A172 (cell line): ENCODE data around the gene PLCB1. TPM values are rescaled to one million over a fixed set of nuclear protein-coding genes. Genes with fewer than 3 reads are reported as not detected.
"Not testable (repeated sequence)": the region's sequence is repeated elsewhere in the genome, so short reads cannot be mapped to it uniquely, and the experiment has no call there.

Source experiments
- DNase-seq: peaks from one replicate; pipeline ENCODE4 v3.0.0-alpha.2; 2015; ENCODE audit warnings: low spot score
- total RNA-seq: library from RNA; depleted of rRNA; stranded (reverse); fragments of >200 nt; shearing (Covaris generic); gene quantifications from 2 replicates; pipeline ENCODE4 v1.2.3, GENCODE V29; 2014

Gene PLCB1
- total RNA-seq, 1 experiment from 2014 or later: 0.43 TPM

DNA sequence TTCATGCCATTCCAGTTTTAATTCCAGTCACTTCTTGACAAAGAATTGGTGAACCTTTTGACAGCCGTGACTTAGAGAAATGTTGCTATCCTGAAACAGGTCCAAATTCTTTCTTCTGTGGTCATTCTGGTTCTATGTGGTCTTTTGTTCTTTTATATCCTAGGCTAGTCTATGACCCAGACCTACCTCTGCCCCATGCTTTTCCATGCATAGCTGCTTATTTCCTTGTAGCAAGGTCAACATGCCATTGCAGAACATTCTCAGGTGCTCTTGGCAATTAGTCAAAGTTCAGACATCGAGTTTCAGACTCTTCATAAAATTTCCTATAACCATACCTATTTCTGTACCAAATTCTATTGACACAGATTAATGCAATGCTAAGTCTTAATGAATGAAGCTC lies 202.6 kb downstream of the PLCB1 start:
- DNase-seq: no peak

DNA sequence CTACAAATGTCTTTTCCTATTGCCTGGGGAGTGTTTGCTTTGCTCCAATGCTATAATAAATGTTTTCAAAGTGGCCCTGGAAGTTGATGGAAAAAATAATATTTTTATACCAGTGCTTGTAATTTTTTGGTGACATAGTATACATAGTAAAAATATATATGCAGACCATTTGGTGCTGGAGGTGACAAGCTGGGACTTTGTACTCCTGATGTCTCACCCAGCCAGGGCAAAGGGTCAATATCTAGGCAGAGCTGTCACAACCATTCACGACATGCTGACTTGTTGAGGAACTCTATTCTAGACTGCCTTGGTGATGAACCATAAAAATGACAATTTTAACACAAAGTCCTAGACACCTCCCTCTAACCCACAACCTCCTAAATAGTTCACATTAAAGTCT lies 203.0 kb downstream of the PLCB1 start:
- DNase-seq: no peak

DNA sequence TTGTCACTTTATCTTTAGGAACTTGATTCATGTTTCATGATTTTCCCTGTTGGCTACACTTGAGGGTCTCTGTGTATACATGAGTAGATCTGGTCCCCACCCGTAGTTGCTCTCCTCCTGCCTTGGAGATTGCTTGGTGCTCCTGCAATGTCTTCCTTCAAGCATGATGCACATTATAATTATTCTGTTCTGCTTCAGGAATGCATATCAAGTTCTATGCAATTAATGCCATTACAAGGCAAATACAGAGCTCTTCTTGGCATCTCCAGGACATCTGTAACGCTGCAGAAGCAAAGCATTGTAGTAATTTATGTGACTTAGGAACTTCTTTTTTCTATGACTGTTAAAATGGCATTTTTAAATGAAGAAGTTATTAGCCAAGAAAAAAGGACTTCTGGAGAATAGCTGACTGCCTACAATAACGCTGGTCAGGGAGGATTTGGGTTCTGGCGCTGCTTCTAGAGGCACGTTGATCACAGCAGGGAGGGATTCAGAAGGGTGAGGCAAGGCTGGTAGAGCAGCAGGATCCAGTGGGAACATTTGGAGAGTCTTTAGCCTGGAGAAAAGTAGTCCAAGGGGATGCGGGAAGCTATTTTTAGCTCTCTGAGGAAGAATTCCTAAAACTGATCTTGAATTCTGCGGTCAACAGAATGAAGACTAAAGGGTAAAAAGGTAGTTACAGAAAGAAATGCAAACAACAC lies 203.6 kb downstream of the PLCB1 start:
- DNase-seq: no peak

DNA sequence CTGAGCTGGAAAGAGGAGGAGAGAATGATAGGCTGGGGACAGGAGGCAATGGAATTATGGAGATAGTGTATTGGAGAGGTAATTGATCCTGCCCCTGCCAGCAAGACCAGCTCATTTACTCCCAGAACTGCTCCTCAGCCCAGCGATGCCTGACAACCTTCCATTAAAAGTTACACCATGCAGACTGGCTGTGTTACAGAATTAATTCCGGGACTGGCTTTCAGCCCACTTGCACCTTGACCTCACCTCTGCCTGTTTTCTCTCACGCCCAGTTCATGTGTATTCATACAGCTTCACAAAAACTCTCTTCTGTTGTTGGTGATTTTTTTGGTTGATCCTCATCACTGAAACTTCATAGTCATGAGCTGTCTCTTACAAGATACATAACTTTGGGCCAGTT lies 207.3 kb downstream of the PLCB1 start:
- no peak for DNase-seq

DNA sequence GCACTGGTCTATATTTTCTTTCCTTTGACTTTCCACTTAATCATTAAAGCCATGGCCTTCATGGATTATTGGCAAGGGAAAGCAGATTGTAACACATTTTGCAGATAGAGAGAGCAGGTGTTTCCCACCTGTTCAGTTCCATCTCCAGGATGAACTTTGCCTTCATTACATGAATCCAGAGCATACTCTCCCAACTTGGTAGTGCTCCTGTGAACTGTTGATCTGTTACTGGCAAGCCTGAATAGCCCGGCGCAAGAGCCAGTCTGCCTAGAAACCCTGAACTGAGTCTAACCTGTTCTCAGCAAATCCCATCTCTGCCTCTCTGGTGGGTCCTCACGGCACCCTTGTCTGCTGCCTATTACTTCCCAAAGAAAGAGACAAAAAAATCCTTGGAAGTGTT lies 210.3 kb downstream of the PLCB1 start:
- no peak for DNase-seq

DNA sequence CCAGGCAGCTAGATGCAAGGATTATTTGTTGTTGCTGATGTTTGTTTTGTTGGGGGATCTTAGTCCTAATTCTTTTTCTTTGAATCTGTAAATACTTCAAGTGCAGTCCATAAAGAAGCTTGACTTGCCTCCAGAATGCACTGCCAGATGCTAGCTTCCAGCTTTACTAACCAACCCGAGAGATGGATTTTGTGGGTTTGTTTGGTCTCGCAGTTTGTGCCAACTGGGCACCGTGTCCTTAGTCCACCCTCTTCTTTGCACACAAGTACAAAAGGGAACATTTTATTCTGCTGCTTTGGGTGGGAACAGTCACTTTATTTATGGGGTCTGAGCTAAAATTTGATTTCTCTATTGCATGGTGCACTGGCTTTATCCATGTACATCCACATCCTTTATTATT lies 212.0 kb downstream of the PLCB1 start:
- no peak for DNase-seq

DNA sequence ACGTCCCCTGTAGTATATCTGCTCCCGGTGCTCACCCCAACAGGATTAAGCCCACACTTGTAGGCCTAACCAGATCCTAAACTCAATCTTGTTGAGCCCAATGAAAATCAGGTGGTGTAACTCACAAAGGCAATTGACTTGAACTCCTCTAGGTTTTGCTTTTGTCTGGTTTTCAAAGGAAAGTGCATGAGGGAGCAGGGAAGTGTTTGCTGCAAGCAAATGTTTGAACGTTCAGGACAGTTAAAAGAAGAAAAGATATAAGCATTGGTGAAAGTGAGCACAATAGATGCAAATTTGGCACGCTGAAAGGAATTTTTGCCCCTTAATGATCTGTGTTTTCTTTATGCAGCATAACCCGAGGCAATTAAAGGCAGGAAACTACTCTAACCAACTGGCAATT lies 212.6 kb downstream of the PLCB1 start:
- no peak for DNase-seq

DNA sequence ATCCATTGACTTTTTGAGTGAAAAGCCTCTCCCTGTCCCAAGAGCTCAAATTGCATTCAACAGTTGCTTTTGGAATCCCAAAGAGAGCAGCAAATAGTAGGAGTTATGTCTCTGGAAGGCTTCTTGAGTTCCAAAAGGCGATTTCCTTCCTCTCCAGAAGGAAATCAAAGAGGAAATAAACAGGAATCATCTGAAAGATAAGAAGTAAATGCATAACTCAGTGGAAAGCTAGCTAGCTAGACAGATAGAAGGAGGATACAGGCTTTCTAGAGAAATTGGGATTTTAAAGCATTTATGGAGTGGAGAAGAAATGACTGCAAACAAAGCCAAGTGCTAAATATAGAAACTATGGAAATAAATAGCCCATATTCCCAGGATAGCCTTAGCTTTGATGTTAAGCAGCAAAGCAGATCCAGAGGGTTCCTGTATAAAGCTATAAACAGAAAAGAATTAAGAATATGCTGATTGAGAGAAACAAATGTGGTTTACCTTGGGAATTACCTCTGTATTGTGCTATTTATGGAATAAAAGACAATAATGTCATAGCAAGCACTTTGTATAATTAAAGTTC lies 214.7 kb downstream of the PLCB1 start:
- no peak for DNase-seq

DNA sequence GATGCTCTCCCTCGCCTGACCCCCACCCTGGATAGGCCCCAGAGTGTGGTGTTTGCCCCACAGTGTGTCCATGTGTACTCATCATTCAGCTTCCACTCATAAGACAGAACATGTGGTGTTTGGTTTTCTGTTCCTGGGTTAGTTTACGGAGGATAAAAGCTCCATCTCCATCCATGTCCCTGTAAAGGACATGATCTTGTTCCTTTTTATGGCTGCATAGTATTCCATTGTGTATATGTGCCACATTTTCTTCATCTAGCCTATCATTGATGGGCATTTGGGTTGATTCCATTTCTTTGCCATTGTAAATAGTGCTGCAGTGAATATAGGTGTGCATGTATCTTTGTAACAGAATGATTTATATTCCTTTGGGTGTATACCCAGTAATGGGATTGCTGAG lies 218.2 kb downstream of the PLCB1 start:
- DNase-seq: not testable (repeated sequence)

DNA sequence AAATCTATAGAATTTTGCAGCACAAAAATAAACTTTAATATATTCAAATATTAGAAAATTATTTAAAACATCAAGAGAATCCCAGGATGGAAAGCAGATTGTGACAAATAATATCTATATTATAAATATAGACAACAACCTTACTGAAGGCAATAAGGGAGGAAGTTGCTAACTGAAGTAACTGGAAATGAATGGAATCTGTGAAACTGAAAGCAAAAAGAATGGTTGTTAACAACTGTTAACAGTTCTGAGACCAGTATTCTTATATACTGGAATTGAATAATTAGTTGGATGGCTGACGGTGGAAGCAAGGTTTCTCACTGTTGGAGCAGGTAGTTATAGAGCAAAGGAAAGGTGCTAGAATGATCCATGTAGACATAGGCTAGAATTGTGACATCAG lies 220.4 kb downstream of the PLCB1 start:
- DNase-seq: no peak

DNA sequence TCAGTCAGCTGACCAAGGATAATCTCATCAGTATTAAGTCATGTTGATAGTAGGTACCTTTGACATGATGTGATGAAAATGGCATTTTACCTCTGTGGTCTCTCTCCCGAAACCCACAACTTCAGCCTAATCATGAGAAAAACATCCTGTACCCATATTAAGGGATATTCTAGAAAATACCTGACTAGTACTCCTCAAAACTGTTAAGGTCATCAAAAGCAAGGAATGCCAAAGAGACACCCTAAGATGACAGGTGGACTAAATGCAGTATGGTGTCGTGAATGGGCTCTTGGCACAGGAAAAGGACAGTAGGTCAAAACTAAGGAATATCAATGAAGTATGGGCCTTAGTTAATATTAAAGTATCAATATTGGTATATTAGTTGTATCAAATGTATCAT lies 221.4 kb downstream of the PLCB1 start:
- DNase-seq: no peak

DNA sequence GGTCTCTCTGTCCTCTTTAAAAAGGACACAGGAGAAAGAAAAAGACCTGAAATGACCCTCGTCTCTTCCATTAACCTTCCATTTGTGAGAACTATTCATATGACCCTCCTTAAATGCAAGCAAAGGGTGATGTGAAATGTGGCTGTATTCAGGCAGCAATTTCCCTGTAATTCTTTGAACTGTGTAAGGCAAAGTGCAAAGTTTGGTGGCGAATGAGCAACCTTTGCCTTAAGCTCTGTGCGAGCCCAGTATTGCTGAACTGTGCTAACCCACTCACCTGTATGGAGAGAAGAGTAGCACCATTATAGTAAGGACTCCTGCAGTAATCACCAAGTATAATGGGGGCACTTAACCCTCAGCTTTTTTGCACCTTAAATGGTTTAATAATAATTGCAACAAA lies 223.4 kb downstream of the PLCB1 start:
- DNase-seq: no peak

DNA sequence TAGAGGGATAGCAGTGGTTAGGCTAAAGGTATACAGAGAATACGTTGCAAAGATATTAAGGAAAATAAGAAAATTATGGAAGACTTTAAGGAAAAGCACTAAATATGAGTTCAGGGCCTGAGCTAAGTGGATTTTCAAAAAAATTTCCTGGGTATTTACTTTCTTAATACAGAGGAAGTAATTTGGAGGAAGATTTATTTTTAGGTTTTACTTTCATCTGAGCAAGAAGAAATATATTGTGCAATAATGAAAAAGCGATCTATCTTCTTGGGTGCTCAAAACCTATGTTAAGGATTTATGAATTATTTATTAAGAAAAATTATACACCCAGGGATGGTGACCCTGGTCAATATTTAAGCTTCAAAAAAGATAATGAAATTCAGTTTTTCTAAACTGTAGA lies 224.7 kb downstream of the PLCB1 start:
- no peak for DNase-seq

DNA sequence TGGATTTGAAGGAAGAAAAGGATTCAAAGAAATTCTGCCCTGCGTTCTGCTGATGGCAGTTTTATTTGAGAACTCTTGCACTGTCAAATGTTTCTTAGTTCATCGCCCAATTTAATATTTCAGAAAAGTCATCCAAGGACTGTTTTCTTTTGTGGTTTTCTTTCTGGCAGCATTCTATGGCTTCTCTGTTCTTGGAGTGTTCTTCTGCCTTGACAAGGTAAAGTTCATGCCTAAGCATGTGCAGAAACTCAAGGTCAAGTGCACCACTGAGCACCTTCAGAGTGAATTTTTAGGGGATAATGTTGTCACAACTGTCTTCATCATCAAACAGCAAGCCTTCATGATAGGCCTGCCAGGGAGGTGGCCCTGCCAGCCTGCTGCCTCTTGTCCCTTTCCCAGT lies 225.6 kb downstream of the PLCB1 start:
- DNase-seq: no peak

DNA sequence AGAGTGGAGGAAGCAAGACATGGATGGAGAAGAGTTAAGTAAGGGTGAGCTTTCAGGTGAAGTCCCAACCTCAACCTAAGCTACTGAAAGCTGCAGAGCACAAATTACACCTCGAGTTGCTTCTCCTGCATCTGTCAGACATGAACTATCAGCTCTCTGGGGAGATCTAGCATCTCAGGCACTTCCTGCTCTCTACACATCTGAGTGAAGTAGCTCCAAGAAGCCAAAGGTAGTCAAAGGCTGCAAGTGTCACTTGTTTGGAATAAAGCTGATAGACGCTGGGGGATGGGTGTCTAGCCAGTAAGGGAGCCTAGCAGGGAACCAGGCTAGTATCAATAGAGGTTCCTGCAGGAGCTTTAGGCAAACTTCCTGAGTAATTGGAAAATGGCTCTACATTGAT lies 228.0 kb downstream of the PLCB1 start:
- no peak for DNase-seq

DNA sequence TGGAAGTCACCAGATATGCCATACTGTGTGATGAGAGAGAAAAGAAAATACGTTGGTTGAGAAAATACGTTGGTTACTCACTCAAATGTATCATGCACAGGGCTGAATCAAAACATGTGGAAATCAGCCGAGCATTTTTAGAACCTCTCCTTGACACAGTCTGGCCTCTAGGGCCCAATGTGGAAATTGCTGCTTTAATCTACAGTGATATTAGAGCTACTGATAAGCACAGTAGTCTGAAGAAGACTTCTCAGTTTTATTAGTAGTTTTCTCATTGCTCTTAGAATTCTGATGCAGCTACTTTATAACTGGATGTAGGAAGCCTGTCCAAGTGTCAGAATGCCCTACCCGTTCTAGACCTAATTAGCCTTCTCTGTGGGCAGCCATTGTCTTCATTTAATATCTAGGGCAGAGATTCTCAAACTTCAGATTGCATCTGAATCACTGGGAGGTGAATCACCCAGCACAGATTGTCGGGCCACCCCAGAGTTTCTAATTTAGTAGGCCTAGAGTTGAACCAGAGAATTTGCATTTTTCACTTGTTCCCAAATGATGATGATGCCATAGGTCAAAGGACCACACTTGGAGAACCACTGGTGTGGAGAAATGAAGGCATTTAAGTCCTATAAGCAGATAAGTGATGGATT lies 229.1 kb downstream of the PLCB1 start:
- DNase-seq: no peak

DNA sequence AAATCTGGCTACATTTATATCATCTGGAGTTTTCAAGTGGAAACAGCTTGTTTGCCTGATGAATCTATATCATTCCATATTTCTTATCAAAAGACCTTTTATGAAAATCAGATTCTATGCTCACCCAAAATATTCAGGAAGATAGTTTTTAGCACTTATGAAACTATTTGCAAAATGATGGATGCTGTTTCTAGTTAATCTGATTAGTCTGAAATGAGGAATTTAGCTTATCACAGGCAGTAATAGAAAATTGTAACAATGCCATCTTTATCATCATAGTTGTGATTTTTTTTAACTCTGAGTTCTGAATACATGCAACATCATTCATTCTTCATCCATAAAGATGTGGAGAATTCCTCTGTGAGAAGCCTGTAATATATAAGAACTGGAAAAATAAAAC lies 229.7 kb downstream of the PLCB1 start:
- no peak for DNase-seq

DNA sequence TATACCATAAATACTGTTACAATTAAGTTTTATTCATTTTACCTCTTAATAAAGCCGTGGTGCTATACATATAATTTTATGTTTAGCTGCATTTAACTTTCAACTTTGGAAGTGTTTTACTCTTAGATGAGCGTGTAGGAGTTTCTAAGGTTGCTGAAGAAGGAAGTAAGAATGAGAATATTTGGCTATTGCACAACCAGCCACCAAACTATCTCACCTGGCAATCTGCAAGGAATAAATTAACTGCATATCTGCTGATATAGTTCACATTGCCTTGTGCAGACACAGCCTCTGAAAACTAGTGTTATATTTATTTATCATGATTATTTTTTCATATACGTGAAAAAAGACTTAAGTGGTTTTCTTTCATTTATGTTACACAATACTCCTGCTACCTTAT lies 230.4 kb downstream of the PLCB1 start:
- no peak for DNase-seq

DNA sequence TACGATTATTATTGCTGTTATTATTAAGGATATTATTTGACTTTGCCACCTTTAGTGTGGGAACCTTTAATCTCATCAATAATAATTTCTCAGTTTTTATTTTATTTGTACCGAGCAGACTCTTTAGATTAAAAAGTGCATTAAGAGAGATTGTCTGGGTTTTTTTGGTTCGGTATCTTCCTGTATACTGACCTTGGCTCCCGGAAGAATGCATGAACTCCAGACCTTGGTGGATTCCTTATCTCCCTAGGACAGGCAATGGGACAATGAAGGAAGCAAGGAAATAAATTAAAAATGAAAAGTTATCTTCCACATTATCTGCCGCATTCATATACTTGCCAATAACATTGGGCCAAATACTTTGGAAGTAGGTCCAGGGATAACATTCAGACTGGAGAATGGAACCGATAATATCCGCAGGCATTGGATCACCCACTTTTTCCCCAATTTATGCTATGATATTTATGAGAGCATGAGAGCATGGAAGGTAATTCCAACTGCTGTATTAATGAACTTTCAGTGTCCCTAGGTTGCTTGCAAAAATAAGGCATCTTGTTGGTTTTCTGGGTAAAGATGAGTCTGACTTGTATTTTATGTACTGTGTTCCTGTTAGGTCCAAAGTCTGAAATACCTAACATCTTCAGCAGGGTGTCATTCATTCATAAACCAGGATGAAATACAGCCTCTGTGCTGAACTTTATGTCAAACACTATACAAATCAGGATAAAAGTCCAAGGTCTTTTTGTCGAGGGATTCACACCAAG lies 232.1 kb downstream of the PLCB1 start:
- DNase-seq: no peak

DNA sequence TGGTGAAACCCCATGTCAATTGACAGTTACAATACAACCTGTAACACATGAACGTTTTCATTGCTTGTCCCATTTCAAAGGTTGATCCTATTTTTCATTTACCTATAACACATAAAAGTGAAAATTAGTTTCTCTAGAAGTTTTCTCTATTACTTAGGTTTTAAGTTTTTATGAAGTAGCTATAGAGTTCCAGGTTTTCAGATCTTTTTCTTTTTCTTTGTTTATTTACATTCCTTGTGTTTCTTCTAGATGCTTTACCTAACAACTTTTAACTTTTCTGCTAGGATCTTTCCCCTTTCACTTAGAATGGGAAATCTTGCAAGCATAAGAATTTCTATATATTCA lies 232.6 kb downstream of the PLCB1 start:
- DNase-seq: no peak

DNA sequence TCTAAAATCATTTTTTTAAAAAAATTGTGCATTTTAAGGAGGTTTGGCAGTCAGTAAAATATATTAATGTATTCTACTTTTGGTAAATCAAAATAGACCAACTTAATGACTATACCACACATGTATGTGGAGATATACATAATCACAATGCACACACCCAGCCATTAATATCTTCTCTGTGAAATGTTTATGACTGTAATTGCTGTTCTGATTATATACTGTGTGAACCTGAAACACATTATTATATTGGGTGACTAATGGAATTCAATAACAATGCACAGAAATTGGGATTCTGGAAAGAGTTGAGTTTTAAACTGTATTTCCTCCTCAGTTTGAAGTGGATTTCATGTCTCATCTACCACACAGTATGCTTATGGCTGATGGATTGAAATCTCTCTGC lies 233.6 kb downstream of the PLCB1 start:
- DNase-seq: no peak

DNA sequence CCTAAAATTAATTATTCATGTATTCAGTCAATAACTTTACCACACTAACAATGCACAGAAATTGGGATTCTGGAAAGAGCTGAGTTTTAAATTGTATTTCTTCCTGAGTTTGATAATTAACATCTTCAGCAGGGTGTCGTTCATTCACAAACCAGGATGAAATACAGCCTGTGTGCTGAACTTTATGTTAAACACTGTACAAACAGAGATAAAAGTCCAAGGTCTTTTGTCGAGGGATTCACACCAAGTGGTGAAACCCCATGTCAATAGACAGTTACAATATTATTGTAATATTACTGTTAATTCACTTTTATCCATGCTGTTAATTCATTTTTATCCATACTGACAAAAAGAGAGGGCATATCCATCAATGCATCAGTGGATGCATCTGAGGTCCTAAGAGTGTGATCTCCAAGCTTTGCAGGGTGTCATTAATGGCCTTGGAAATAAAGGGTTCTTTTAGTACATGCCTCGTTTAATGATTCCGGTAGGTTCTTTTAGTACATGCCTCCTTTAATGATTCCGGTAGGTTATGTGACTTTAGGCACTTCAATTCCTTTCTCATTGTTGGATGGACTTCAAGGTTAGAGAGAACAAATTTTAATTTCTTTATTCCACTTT lies 234.3 kb downstream of the PLCB1 start:
- no peak for DNase-seq

DNA sequence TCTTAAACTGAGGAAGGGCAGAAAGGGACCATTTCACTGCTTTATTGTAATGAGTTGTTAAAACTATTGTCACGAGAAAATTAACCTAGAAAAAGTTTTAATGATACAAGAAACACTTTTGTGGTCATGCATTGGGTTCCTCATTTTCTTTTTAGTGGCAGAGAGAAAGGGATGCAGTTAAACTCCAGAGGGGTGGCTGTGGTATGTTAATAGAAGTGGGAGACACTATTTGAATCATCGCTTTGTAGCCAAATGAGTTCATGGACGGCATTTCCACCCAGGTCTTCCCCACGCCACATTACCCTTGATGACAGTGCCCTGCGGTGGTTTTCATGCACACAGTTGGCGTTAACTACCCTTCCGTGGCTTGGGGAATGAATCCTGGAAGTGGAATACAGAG lies 235.6 kb downstream of the PLCB1 start:
- no peak for DNase-seq
